ENCODE measurements around the gene NFX1. TPM values are rescaled to one million over a fixed set of nuclear protein-coding genes. Genes with fewer than 3 reads are reported as not detected.

Gene NFX1
- total RNA-seq, 1 experiment from 2014 or later = 32.6 TPM

- ChIA-PET CTCF (no interaction called here), POLR2A (interaction anchor here (0.5 kb wide), 1 partner anchor 528 kb away, joined by 5 read pairs; no protein-coding TSS in a partner anchor)
- no peak overlapping the region for H3K4me3 ChIP-seq (ENCODE audit: low read depth, low read length)
- H3K27ac Mint-ChIP-seq (ENCODE audit: unreplicated experiment) = no peak overlapping the region
- no peaks in the 10 kb centered on the region; the same call in 1 of the 2 replicates for H3K36me3 ChIP-seq (ENCODE audit: control insufficient read depth, insufficient read depth, low read length)
- no peak for DNase-seq
- H3K4me1 ChIP-seq = peaks cover 12% of the 10 kb centered on the region
- peaks cover 6% of the 10 kb centered on the region for H3K4me1 Mint-ChIP-seq (ENCODE audit: low read depth, unreplicated experiment)
- no peaks in the 10 kb centered on the region for H3K9me3 Mint-ChIP-seq (ENCODE audit: unreplicated experiment)
- H3K27me3 ChIP-seq (replicated peaks; ENCODE audit: control insufficient read depth, insufficient read depth, low read length) = no peaks in the 10 kb centered on the region
- peaks cover 11% of the 10 kb centered on the region for H3K36me3 Mint-ChIP-seq (ENCODE audit: insufficient read depth, unreplicated experiment)
- H3K27me3 Mint-ChIP-seq (ENCODE audit: insufficient read depth, unreplicated experiment) = no peaks in the 10 kb centered on the region
- H3K4me3 Mint-ChIP-seq (ENCODE audit: unreplicated experiment) = no peak overlapping the region
- no TSS peak for BruUV-seq (replicated peaks)
- no peak for TF ChIP-seq CTCF (IDR thresholded peaks at IDR 0.05; ENCODE audit: insufficient read depth in 1 of 2, low read depth in 1 of 2, low read length in 1 of 2, severe bottlenecking in 1 of 2, unreplicated experiment in 1 of 2)
- intact Hi-C loops (cut with micrococcal nuclease; ENCODE audit: unreplicated experiment) = no loop called here
- no peaks in the 10 kb centered on the region for H3K9me3 ChIP-seq
Observed at GRCh38 chr9:33244137-33244784, 46.1 kb upstream of the NFX1 start.

DNA sequence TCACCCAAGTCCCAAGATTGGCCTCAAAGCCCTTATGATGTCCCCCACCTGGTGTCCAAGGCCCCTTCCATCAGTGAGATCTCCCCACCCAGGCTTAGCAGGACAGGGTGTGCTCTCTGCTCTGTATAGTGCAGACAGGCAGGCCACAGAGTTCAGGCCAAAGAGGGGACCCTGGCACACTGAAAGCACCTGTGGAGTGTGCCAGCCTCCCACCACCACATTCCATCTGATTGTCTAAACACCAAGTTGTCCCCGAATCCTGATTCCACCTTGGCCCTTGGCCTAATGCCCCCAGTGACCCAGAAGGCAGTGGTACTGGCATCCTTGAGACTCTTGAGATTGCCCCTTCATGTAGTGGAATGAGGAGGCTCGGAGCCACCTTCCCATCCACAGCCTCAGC, 45.0 kb upstream of the NFX1 start:
- ChIA-PET CTCF (no interaction called here), POLR2A (no interaction called here)
- peaks cover 2% of the 10 kb centered on the region for H3K4me1 ChIP-seq
- Mint-ChIP-seq H3K27me3 (ENCODE audit: insufficient read depth, unreplicated experiment) (no peaks in the 10 kb centered on the region), H3K27ac (ENCODE audit: unreplicated experiment) (no peak overlapping the region), H3K4me3 (ENCODE audit: unreplicated experiment) (no peak overlapping the region), H3K4me1 (ENCODE audit: low read depth, unreplicated experiment) (no peaks in the 10 kb centered on the region), H3K9me3 (ENCODE audit: unreplicated experiment) (no peaks in the 10 kb centered on the region), H3K36me3 (ENCODE audit: insufficient read depth, unreplicated experiment) (peaks cover 17% of the 10 kb centered on the region)
- DNase-seq = no peak
- intact Hi-C loops (cut with micrococcal nuclease; ENCODE audit: unreplicated experiment) = no loop called here
- H3K36me3 ChIP-seq (ENCODE audit: control insufficient read depth, insufficient read depth, low read length) = no peaks in the 10 kb centered on the region; the same call in 1 of the 2 replicates
- no TSS peak for BruUV-seq (replicated peaks)
- no peak for TF ChIP-seq CTCF (IDR thresholded peaks at IDR 0.05; ENCODE audit: insufficient read depth in 1 of 2, low read depth in 1 of 2, low read length in 1 of 2, severe bottlenecking in 1 of 2, unreplicated experiment in 1 of 2)
- H3K4me3 ChIP-seq (ENCODE audit: low read depth, low read length) = no peak overlapping the region
- H3K9me3 ChIP-seq = no peaks in the 10 kb centered on the region
- H3K27me3 ChIP-seq (replicated peaks; ENCODE audit: control insufficient read depth, insufficient read depth, low read length) = no peaks in the 10 kb centered on the region

- Mint-ChIP-seq H3K9me3 (ENCODE audit: unreplicated experiment) (no peaks in the 10 kb centered on the region), H3K4me1 (ENCODE audit: low read depth, unreplicated experiment) (no peaks in the 10 kb centered on the region), H3K4me3 (ENCODE audit: unreplicated experiment) (no peak overlapping the region), H3K36me3 (ENCODE audit: insufficient read depth, unreplicated experiment) (peaks cover 25% of the 10 kb centered on the region), H3K27me3 (ENCODE audit: insufficient read depth, unreplicated experiment) (no peaks in the 10 kb centered on the region), H3K27ac (ENCODE audit: unreplicated experiment) (no peak overlapping the region)
- H3K4me3 ChIP-seq (ENCODE audit: low read depth, low read length) = no peak overlapping the region
- H3K27me3 ChIP-seq (replicated peaks; ENCODE audit: control insufficient read depth, insufficient read depth, low read length) = no peaks in the 10 kb centered on the region
- no peaks in the 10 kb centered on the region for H3K9me3 ChIP-seq
- H3K4me1 ChIP-seq = no peaks in the 10 kb centered on the region
- POLR2A ChIA-PET = no interaction called here
- intact Hi-C loops (cut with micrococcal nuclease; ENCODE audit: unreplicated experiment) = no loop called here
- BruUV-seq (replicated peaks) = no TSS peak
- H3K36me3 ChIP-seq (ENCODE audit: control insufficient read depth, insufficient read depth, low read length) = no peaks in the 10 kb centered on the region; the same call in 1 of the 2 replicates
- CTCF ChIA-PET = no interaction called here
- TF ChIP-seq CTCF (IDR thresholded peaks at IDR 0.05; ENCODE audit: insufficient read depth in 1 of 2, low read depth in 1 of 2, low read length in 1 of 2, severe bottlenecking in 1 of 2, unreplicated experiment in 1 of 2) = no peak
- no peak for DNase-seq
Observed at GRCh38 chr9:33246269-33246860, 44.0 kb upstream of the NFX1 start.
